NCI-H510A (cell line): ENCODE data around the gene HDAC11.
"Not testable (repeated sequence)": the region's sequence is repeated elsewhere in the genome, so short reads cannot be mapped to it uniquely, and the experiment has no call there.

Experiments used
- DNase-seq: peaks from one replicate; lab custom pipeline; 2025; lab: John Stamatoyannopoulos, UW

HDAC11 gene

DNA sequence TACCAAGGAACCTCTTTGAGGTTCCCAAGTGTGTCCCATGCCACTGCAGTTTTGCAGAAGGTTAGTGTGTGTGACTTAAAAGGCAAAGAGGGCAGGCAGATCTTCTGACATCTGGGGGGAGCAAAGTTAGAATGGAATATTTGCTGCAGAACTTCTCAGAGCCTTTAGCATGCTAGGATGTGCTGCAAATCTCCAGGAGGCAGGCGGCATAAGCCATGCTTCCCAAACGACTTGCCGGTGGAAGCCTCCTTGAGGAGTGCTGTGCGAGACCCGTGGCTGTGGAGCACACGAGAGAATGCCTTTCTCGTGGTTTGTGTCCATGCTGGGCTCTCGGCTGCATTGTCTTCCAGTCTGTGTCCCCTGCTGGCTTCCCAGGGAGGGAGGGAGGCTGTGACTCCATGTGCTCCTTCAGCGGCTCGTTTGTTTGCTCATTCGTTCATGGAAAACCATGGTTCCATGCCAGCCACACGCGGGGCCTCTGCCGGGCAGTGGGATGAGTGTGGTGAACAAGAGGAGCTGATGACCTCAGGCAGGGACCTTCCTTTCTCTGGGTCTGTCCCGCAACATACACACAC is 13.8 kb downstream of the HDAC11 start:
- DNase-seq, result no peak

- no peak for DNase-seq
These were observed 14.6 kb downstream of the HDAC11 start for GRCh38 chr3:13494463-13495350.

- DNase-seq, result no peak
These were observed 15.3 kb downstream of the HDAC11 start for GRCh38 chr3:13495351-13495813.

GRCh38 chr3:13495921-13496723 is 16.0 kb downstream of the HDAC11 start:
- DNase-seq, result peak; percentile 49

GRCh38 chr3:13496879-13497278 is 16.8 kb downstream of the HDAC11 start:
- DNase-seq, result no peak

- DNase-seq, result no peak
These were observed 17.3 kb downstream of the HDAC11 start for GRCh38 chr3:13497386-13497785.

- DNase-seq, result no peak
These were observed 18.4 kb downstream of the HDAC11 start for GRCh38 chr3:13498354-13499060.

DNA sequence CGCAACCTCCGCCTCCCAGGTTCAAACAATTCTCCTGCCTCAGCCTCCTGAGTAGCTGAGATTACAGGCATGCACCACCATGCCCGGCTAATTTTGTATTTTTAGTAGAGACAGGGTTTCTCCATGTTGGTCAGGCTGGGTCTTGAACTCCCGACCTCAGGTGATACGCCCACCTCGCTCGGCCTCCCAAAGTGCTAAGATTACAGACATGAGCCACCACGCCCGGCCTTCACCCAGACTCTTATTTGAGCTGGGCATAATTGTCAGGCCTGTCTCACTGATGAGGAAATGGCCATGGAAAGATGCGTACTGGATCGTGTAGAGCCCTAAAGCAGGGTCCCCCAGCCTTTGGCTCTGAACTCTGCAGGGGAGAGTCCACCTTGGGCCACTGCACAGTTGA is 19.1 kb downstream of the HDAC11 start:
- DNase-seq, result not testable (repeated sequence)

GRCh38 chr3:13500133-13500885 is 20.2 kb downstream of the HDAC11 start:
- DNase-seq, result no peak

- no peak for DNase-seq
These were observed 20.9 kb downstream of the HDAC11 start for GRCh38 chr3:13501056-13501455.

- DNase-seq, result no peak
These were observed 21.4 kb downstream of the HDAC11 start for GRCh38 chr3:13501521-13501920.

DNA sequence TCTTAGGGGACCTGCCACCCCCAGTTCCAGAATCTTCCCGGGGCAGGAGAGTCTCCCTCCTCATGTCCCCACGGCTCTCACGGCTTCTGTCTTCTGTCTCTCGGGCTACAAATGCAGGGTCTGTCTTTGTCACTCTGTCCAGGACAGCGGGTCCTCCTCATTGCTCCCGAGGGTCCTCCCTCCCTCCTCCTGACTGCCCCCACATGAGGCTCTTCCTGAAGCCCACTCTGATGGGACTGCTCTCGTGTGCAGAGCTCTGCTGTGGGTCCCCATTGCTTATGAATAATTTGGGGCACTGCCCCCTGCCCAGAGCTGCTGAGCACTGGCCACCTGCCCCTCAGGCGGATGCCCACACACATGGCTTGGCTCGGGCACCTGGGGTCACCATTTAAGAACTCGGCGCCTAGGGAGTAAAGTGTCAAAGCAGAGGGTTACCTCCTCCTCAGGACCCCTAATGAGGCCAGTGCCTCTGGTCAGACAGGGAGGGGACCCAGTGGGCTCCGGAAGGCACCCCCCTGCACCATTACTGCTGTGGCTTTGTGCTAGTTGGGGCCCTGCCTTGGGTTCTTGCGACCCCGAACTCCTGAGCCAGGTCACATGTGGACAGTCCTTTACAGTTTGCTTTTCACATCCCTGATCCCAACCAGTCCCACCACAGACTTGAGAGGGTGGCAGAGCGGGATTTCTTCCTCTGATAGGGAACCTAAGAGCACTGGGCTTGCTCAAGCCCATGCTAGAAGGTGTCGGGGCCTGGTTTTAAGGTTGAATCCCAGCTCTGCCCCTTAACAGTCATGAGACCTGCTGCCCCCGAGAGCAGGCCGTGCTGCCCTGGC is 22.1 kb downstream of the HDAC11 start:
- DNase-seq, result no peak

DNA sequence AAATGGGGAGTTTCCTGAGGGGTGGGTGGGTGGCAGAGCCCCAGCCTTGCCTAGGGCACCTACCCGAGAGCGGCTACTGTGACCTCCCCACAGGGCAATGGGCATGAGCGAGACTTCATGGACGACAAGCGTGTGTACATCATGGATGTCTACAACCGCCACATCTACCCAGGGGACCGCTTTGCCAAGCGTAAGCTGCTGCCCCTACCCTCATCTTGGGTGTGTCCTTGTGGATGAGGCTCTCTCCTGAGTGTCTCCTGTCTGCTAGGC is 22.6 kb downstream of the HDAC11 start:
- DNase-seq, result no peak

DNA sequence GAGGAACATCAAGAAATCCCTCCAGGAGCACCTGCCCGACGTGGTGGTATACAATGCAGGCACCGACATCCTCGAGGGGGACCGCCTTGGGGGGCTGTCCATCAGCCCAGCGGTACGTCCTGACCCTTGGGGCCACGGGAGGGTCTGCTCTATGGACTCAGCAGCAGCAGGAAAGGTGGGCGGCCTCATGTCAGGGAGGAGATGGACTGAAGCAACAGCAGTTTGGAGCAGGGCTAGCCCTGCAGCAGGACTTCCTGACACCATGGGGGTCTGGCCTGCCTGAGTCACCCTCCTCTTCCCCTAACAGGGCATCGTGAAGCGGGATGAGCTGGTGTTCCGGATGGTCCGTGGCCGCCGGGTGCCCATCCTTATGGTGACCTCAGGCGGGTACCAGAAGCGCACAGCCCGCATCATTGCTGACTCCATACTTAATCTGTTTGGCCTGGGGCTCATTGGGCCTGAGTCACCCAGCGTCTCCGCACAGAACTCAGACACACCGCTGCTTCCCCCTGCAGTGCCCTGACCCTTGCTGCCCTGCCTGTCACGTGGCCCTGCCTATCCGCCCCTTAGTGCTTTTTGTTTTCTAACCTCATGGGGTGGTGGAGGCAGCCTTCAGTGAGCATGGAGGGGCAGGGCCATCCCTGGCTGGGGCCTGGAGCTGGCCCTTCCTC is 24.2 kb downstream of the HDAC11 start:
- no peak for DNase-seq

DNA sequence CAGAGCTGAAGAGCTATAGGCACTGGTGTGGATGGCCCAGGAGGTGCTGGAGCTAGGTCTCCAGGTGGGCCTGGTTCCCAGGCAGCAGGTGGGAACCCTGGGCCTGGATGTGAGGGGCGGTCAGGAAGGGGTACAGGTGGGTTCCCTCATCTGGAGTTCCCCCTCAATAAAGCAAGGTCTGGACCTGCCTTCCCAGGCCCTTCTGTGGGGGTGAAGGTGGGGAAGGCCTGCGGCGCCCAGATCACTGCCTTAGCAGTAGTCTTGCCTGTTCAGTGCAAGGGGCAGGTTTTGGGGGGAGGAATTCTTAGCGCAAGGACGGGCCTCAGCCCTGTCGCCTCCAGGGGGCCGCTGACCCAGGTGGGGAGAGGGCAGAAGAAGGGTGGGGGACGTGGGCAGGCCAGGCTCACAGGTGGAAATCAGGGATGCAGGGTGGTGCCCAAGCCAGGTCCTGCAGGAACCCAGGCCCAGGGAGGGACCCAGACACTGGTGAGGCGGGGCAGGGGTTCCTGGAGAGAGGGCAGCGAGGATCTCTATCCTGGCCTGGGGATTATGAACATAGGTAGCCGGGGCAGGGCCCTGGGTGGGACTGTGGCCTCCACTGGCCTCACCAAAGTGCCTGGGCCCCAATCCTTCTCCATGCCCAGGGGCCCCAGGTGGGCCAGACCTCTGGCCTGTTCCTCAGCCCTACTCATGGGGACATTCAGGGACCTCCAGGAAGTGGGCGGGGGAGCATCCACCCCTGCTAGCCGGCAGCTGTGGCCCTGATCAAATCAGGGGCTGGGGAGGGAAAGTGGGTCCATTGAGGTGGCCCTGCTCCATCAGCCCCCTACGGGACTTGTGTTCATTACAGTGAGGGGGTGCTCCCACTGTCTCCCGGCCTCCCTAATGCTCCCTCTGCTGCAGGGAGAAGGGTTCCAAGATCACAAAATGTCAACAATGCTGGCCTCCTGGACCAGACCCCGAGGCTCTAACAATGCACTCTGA is 25.3 kb downstream of the HDAC11 start:
- DNase-seq, result no peak

- no peak for DNase-seq
These were observed 26.1 kb downstream of the HDAC11 start for GRCh38 chr3:13506239-13506638.

DNA sequence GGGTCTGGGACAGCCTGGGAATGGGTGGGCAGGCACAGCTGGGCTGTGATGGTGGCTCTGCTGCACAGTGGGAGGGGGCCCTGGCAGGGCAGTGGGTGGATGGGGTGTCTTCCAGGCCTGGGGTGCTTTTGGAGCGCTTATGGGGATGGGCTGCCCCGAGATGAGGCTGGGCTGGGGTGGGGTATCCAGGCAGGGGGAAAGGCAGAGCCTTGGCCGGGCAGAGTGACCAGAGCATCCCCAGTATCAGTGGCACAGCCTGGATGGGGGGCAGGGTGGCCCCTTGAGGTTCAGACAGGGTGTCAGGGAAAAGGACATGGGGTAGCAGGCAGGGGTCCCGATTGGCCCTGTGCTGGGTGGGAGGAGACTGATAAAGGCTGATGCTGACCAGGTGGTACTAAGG is 26.6 kb downstream of the HDAC11 start:
- DNase-seq, result no peak

DNA sequence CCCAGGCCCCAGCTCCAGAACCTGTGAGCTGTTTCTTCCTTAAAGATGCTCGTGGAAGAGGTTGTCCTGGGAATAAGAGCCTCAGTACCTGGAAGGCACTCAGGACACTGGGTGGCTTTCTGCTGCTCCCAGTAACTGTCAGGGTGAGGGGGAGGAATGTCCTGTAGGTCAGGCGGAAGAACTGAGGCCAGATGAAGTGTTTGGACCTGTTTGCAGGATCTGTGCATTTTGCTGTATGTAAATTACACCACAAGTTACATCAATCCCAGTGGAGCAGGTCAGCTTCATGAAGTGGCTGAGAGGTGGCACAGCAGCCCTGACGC is 27.1 kb downstream of the HDAC11 start:
- no peak for DNase-seq
